Endodermal cell (in vitro differentiated cells): ENCODE data around the gene YBX3. TPM values are rescaled to one million over a fixed set of nuclear protein-coding genes. Genes with fewer than 3 reads are reported as not detected.

ENCODE experiments used
- DNase-seq: peaks from one replicate; pipeline ENCODE4 v3.0.0-alpha.2; 2017
- H3K27ac ChIP-seq: 2 replicates; pipeline ENCODE4 v1.5.1; 2013; ENCODE audit warnings: mild to moderate bottlenecking, low read depth, low read length, moderate library complexity
- H3K27me3 ChIP-seq: 2 replicates; pipeline ENCODE4 v1.6.1; 2013; ENCODE audit warnings: mild to moderate bottlenecking, low read length, moderate library complexity; ENCODE audit not compliant: insufficient read depth, control insufficient read depth, poor library complexity, severe bottlenecking
- H3K36me3 ChIP-seq: 2 replicates; pipeline ENCODE4 v1.7.0; 2013; ENCODE audit warnings: mild to moderate bottlenecking, low read length, moderate library complexity; ENCODE audit not compliant: control insufficient read depth, insufficient read depth
- H3K4me1 ChIP-seq: one replicate; pipeline ENCODE4 v1.7.0; 2013; ENCODE audit warnings: low read length; ENCODE audit not compliant: control insufficient read depth, insufficient read depth
- H3K4me3 ChIP-seq: 2 replicates; pipeline ENCODE4 v1.5.1; 2013; ENCODE audit warnings: mild to moderate bottlenecking, low read length, moderate library complexity
- H3K9ac ChIP-seq: 2 replicates; pipeline ENCODE4 v1.6.1; 2013; ENCODE audit warnings: mild to moderate bottlenecking, low read length, moderate library complexity; ENCODE audit not compliant: poor library complexity, severe bottlenecking; ENCODE audit errors: extremely low read depth
- H3K9me3 ChIP-seq: 2 replicates; pipeline ENCODE4 v1.6.1; 2013; ENCODE audit warnings: mild to moderate bottlenecking, low read length, moderate library complexity; ENCODE audit not compliant: control insufficient read depth
- H3K27ac Mint-ChIP-seq: 2 replicates; pipeline ENCODE4 v1.8.0; 2020; ENCODE audit warnings: mixed read lengths
- H3K27me3 Mint-ChIP-seq: 2 replicates; pipeline ENCODE4 v1.8.0; 2021; ENCODE audit warnings: mild to moderate bottlenecking, mixed read lengths; ENCODE audit not compliant: insufficient read depth
- H3K36me3 Mint-ChIP-seq: 2 replicates; pipeline ENCODE4 v1.8.0; 2020; ENCODE audit warnings: low read depth, mixed read lengths
- H3K4me1 Mint-ChIP-seq: 2 replicates; pipeline ENCODE4 v1.8.0; 2020; ENCODE audit warnings: mixed read lengths
- H3K4me3 Mint-ChIP-seq: 2 replicates; pipeline ENCODE4 v1.8.0; 2020; ENCODE audit warnings: mild to moderate bottlenecking, moderate library complexity, mixed read lengths
- H3K9me3 Mint-ChIP-seq: 2 replicates; pipeline ENCODE4 v1.8.0; 2020; ENCODE audit warnings: mild to moderate bottlenecking, mixed read lengths
- CTCF ChIP-seq: fragments of 200-600 bp; sonication (generic); conservative IDR thresholded peaks from 2 replicates; pipeline ENCODE4 v1.5.0; 2021; ENCODE audit warnings: antibody characterized with exemption, mild to moderate bottlenecking
- WGBS, 2 experiments: methylation state at CpG; one replicate each; pipeline versions ENCODE4 v1.1.5 to v1.1.7; 2013; ENCODE audit warnings: missing lambda C conversion rate in 2 of 2, mixed read lengths in 1 of 2; ENCODE audit not compliant: insufficient coverage in 1 of 2, insufficient read length in 1 of 2; 5-methylcytosine and 5-hydroxymethylcytosine counted together
- total RNA-seq, 2 donors: library from RNA; stranded (reverse); fragmentation: NEBNext Ultra II Directional in 1 of 2; extraction: Animal tissue kit (Norgen Biotek cat#: 25700) in 1 of 2; gene quantifications; 2 replicates in 1 of 2; 3 replicates in 1 of 2; pipeline ENCODE4 v1.2.1, GENCODE V29; 2021

YBX3 gene
- total RNA-seq, 2 donors from 2014 or later = 251 to 419 TPM

GRCh38 chr12:10732549-10732948 is 9.4 kb upstream of the YBX3 start:
- no peak overlapping the region for H3K9ac ChIP-seq
- Mint-ChIP-seq H3K4me3 (no peak overlapping the region), H3K27ac (no peak overlapping the region), H3K4me1 (no peaks in the 10 kb centered on the region), H3K27me3 (peaks cover 6% of the 10 kb centered on the region), H3K36me3 (no peaks in the 10 kb centered on the region), H3K9me3 (no peaks in the 10 kb centered on the region)
- DNase-seq = no peak
- H3K4me1 ChIP-seq = no peaks in the 10 kb centered on the region
- H3K9me3 ChIP-seq = no peaks in the 10 kb centered on the region
- H3K36me3 ChIP-seq = no peaks in the 10 kb centered on the region
- 100% methylated on average over 4 of the region's 4 CpGs; no CpG with 5 or more reads in 1 of the 2 experiments for WGBS, 2 experiments
- no peak overlapping the region for H3K27ac ChIP-seq
- no peak for TF ChIP-seq CTCF
- no peak overlapping the region for H3K4me3 ChIP-seq
- H3K27me3 ChIP-seq = no peaks in the 10 kb centered on the region

GRCh38 chr12:10732066-10732465 is 8.9 kb upstream of the YBX3 start:
- Mint-ChIP-seq H3K27ac (no peak overlapping the region), H3K4me1 (no peaks in the 10 kb centered on the region), H3K36me3 (no peaks in the 10 kb centered on the region), H3K4me3 (no peak overlapping the region), H3K27me3 (peaks cover 6% of the 10 kb centered on the region), H3K9me3 (no peaks in the 10 kb centered on the region)
- H3K27ac ChIP-seq = no peak overlapping the region
- no peak overlapping the region for H3K9ac ChIP-seq
- H3K9me3 ChIP-seq = no peaks in the 10 kb centered on the region
- DNase-seq = no peak
- H3K36me3 ChIP-seq = no peaks in the 10 kb centered on the region
- H3K27me3 ChIP-seq = no peaks in the 10 kb centered on the region
- no peaks in the 10 kb centered on the region for H3K4me1 ChIP-seq
- 100% methylated on average over 2 of the region's 2 CpGs; no CpG with 5 or more reads in 1 of the 2 experiments for WGBS, 2 experiments
- TF ChIP-seq CTCF = no peak
- no peak overlapping the region for H3K4me3 ChIP-seq

GRCh38 chr12:10730559-10730958 is 7.4 kb upstream of the YBX3 start:
- peaks cover 15% of the 10 kb centered on the region for H3K27me3 Mint-ChIP-seq
- no peak for DNase-seq
- no peaks in the 10 kb centered on the region for H3K4me1 ChIP-seq
- no peak for TF ChIP-seq CTCF
- H3K27ac ChIP-seq = no peak overlapping the region
- H3K9me3 Mint-ChIP-seq = no peaks in the 10 kb centered on the region
- no peak overlapping the region for H3K4me3 ChIP-seq
- no peaks in the 10 kb centered on the region for H3K36me3 ChIP-seq
- no peaks in the 10 kb centered on the region for H3K9me3 ChIP-seq
- no peak overlapping the region for H3K4me3 Mint-ChIP-seq
- H3K27ac Mint-ChIP-seq = no peak overlapping the region
- no peak overlapping the region for H3K9ac ChIP-seq
- no peaks in the 10 kb centered on the region for H3K4me1 Mint-ChIP-seq
- H3K36me3 Mint-ChIP-seq = no peaks in the 10 kb centered on the region
- peaks cover 9% of the 10 kb centered on the region for H3K27me3 ChIP-seq
